Bone marrow (tissue), 2 donors: ENCODE measurements around the gene KRT83.
"Not testable (repeated sequence)": the region's sequence is repeated elsewhere in the genome, so short reads cannot be mapped to it uniquely, and the experiment has no call there.

Source experiments
- DNase-seq, 2 donors: peaks; one replicate each; lab custom pipeline; 2025; lab: John Stamatoyannopoulos, UW

The KRT83 gene

DNA sequence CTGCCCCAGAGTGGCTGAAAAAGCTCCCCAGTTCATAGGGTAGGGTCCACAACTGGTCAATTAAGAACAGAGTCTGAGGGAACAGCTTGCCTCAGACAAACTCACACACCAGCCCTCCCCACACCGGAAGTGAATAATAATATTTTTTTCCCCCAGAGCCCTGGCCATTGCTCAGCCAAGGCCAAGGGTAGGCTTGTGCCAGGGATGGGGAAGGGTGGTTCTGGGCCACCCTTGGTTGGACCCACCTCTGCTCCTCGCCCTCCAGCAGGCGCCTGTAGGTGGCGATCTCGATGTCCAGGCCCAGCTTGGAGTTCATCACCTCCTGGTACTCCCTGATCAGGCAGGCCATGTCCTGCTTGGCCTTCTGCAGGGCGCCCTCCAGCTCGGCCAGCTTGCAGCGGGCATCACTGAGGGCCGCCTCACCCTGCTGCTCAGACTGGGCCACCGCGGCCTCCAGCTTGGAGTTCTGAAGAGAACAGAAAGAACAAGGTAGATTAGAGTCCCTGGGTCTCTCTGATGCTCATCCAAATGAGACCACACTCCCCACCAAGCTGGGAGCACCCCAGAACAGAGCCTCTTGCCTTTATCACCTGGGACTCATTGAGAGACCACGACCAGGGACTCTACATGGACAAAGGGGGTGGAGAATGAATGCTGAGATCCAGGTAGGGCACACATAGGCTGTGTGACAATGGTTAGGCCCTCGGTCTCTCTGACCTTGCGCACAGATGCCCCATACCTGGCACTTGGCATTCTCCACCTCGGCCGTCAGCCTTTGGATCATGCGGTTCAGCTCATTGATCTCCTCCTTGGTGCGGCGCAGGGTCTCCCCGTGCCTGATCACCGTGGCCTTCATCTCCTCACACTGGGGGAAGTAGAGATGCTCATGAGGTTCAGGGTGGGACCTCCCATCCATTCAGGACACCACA lies 34.1 kb downstream of the KRT83 start:
- DNase-seq = not testable (repeated sequence)

DNA sequence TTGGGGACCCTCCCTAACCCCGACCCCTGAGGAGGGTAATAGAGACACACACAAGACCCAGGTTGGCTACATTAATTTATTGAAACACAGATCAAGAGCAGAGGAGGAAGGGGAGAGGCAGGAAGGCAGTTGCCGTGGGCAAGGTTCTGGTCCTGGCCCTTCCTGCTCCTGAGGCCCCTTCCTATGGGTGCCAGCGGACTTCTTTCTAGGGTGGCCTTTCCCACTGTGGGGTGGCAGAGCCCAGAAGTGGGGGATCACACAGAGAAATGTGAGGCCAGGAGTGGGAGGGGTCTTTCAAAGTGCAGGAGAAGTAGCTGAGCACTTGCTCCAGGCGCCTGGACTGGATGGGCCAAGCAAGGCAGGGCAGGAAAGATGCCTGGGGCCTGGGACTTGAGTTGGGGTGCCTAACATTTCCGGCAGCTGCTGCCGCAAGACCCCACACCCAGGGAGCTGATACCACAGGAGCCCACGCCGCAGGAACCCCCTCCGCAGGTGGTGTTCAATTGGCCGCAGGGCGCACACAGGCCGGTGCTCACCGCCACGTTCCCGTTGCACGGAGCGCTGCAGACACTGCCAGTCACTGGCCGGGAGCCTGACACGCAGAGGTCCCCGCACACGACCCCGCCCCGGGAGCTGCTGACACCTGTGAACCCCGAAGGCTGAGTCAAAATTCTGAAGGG lies 35.2 kb downstream of the KRT83 start:
- no peak for DNase-seq

DNA sequence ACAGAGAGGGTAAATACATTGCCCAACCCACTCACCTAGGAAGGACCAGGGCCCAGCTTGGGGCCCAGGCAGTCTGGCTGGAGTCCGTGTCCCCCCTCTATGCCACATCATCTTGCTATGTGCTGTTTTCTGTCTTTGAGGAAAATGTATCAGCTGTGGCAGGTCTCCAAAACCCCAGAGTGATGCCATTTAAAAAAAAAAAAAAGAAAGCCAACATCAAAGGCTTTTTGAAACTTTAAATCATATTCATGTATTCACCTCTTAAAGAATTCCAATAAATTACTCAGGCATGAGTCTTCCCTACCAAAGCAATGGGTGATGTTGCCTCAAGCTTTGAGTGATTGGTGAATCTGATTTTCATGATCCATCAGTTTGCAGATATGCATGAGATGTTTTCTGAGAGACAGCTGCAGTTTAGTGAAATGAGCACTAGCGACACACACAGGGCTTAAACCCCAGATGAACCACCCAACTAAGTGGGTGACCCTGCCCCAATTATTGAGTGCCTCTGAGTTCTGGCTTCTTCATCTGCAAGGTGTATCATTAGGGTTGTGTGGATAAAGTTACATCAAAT lies 35.9 kb downstream of the KRT83 start:
- no peak for DNase-seq

DNA sequence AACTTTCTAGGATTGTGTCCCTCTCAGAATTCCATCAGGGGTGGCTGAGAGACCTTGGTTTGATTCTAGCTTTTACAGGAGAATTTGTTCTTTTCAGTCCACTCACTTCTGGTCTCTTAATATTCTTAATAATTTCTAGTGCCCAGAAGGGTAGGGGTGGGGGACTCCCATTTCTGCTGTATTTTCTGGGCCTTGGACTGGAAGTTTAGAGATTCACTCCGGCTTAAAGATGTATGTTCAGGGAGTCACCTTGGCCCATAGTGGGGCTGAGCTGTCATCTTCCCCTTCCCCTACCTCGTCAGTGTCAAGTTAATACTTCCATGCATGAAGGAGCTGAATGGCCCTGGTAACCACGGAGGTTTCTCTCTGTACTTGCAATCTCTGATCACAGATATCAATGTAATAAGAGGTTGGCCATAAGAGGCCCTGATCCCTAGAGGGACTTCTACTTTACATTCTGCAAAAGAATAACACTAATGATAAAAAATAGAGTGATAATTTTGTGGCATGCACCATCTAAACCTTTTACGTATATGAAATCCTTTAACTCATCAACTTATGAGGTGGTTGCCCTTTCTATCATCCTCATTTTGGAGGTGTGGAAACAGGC lies 36.5 kb downstream of the KRT83 start:
- DNase-seq = no peak

DNA sequence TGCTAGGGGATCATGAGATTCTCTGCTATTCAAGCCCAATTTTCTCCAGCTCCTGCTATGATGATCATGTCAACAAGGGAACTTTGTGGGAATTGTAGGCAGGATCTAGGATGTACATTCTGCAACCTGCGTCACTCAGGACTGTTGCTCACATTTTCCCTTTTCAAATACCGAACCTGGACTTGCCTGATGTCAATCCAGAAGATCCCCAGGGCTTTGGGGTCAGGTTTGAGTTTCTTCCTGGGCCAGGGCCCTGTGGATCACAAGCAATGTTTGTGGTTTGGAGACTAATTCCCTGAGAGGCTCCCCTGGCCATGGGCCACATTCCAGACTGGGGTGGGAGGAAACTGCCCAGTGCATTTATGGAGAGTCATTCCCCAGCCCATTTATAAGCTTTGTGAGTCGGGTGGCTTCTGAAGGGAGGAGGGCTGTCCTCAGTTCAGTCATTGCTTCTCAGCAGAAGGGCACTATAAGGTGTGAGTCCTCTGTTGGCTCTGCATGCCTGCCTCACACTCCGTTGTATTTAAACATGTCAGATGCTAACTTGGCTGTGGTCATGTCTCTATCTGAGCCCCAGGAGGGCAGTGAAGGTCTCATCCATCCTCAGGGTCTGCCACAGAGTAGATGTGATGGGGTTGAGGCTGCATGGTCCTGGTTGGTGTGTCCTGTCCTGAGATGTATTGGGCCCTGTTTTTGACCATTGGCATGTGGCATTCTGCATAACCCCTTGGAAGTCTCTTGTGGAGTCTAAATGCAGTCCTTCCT lies 40.2 kb downstream of the KRT83 start:
- no peak for DNase-seq

DNA sequence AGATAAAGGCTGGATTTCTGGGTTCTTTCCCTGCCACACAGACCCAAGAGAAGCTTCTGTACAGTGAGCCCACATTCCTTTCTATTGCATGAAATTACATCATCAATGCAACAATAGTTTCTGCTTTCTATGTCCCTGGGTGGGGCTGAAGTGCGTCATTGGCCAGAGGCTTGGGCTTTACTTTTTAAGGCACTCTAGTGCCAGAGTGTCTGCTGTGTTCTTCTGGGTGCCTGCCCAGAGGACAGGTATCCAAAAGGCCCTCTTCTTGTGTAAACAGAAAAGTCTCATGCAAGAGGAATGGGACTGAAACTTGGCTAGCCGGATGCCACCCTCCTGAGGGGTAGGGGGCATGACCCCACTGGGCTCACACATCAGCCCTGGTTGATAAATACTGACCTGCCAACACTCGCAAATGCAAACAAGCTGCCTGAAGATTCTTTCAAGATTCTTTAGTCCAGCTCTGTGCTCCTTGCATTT lies 40.8 kb downstream of the KRT83 start:
- no peak for DNase-seq

DNA sequence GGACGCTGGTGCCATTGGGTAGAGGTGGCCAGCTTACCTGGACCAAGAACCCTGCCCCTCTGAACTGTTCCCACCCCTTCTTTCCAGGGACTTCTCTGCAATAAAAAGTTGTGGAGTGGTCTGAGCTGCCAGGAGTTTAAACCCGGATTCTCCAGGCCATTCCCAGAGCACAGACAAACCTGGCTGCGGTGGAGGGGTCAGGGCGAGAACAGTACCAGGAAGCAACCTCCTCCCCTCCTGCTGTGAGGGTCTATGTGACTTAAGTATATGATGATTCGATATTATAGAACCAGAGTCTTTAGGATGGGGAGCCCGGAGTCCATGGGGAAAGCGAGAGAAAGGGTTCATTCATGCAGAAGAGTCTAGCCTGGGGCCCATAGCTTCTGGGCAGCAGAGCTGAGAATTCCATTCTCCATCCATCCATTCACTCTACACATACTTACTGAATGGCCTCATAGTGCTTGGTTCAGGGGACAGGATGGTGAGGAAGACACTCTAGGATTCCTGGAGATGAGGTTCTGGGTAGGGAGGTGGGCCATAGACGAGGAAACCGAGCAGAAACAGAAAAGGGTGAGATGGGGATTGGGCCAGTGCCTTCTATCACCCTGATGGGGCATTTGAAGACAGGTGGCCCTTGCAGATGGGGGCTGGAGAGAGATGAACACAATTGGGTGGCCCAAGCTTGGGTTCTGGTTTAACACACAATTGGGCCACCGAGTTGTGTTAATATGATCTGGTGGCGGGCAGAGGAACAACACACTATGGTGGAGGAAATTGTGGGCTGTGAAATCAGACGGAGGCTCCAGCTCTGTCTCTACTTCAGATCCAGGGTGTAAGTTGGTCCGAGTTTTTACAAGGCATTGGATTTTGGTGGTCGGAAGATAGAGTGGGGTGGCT lies 41.5 kb downstream of the KRT83 start:
- DNase-seq = no peak

DNA sequence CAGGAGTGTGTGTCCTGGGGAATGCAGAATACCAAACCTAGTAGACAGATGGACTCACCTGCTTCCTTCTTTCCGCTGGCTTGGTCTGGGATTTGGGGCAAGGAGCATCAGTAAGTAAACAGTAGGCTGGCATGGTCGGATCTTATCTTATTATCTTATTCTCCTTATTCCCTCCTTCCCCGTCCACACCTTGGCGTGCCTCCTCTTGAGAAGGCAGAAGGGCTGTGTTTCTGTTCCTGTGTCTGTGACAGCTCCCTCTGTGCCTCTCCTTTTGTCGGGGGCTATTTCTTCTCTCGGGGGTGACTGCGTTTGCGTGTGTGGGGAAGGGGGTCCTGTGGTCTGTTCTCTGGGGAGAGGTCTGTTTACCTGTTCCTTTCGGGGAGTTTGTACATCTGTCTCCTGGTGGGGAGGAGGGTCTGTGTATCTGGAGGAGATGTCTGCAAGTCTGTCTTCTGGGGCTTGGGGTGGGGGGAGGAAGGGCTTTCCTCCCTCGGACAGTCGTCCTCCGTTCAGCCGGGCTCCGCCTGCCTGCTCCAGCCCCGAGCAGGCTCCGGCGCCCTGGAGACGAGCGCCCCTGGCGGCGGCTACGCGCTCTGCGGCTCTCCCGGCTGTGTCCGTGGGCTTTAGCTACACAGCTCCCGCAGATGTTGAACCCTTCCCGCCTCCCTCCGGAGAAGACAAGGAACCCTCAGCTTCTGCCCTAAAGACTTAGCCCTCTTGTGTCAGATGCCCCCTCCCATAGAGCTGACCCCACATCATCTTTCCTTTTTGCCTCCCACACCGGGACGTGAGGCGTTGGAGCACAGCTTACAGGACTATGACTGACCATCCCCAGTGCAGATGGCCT lies 42.4 kb downstream of the KRT83 start:
- peak; percentile 7 to 53 for DNase-seq

DNA sequence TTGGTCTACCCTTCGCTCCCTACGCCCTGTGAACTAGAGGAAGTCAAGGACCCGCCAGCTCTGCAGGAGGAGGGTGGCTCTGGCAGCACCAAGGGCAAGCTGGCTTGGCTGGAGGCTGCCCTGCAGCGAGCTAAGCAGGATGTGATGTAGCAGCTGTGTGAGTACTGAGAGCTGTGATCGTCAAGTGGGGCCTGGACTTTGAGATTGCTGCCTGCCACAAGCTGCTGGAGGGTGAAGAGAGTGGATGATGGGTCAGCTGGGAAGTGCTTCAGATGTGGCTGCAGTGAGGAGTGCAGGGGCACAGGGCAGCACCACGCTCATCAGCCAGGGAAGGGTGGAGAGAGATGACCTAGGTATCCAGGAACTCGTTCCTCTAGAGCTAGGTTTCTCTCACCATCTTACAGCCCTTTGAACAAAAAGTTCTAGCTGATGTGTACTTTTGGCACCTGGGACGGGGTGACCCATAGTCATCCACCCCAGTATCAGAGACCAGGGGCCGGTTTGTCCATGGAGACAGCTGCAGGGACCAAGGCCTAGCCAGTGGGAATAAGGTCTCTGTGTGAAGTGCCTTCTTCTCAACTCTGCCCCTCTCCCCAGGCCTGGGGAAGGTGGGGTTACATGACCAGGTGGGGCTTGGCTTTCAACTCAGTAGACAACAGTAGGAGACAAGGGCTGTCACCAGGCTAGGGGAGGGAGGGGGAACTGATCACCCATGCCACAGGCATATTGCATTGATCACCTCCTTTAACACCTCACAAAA lies 43.5 kb downstream of the KRT83 start:
- DNase-seq = no peak

DNA sequence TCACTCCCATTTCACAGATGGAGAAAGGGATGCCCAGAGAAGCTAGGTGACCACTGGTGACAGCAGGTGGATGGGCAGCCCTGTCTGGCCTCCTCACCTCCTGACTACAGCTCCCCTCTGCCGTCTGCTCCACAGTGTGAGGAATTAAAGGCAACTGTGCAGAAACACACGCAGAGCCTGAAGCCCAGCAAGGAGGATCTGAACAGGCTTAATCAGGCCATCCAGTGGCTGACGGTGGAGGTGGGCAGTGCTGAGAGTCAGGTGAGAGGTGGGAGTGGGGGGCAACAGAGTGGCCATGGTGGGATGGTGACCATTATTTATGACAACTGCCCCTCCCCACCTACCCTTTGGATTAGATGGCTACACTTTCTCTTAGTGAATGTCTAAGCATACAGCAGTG lies 45.5 kb downstream of the KRT83 start:
- no peak for DNase-seq

DNA sequence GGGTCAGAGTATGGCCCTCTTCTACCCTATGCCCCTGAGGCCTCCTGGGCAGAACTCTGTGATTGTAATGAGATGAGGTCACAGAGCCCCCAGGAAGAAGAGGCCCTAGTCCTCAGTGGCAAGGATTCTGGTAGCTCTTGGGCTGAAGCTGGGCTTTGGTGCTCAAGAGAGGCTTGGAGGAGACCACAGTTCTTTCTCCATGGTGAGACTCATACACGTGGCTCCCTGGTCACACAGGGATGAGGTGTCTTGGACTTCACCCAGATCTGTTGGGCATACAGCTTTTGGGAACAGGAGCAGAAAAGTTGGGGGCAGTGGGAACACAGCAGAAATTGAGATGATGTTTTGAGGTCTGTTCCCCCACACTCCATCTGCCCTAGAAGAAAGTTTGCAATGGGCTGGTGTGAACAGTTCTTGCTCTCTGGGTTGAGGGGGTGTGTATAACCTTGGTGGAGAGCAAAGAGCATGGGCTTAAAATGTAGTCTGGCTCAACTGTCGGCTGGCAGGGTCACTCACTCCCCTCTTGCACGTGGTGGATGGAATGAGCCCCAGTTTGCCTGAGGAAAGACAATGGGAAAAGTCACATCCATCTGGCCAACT lies 46.6 kb downstream of the KRT83 start, which contains the start of gene KRT86:
Gene KRT86 (plus strand): TSS at position 125 of the 600 bp plus-strand sequence. CDS start 27,272 bp downstream, outside the sequence.
- no peak for DNase-seq

DNA sequence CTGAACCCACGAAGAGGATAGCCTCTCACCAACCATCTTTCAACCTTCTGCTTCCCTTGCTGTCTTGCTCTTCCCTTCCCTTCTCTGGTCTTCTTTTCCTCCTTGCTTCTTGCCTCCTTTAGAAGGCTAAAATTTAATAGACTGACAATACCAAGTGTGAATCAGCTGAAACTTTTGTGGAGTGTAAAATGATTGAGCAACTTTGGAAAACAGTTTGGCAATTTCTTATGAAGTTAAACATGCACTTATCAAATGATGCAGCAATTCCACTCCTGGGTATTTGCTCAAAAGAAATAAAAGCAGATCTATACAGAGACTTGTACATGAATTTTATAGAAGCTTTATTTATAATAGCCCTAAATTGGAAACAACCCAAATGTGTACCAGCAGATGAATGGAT lies 50.0 kb downstream of the KRT83 start:
- no peak for DNase-seq

DNA sequence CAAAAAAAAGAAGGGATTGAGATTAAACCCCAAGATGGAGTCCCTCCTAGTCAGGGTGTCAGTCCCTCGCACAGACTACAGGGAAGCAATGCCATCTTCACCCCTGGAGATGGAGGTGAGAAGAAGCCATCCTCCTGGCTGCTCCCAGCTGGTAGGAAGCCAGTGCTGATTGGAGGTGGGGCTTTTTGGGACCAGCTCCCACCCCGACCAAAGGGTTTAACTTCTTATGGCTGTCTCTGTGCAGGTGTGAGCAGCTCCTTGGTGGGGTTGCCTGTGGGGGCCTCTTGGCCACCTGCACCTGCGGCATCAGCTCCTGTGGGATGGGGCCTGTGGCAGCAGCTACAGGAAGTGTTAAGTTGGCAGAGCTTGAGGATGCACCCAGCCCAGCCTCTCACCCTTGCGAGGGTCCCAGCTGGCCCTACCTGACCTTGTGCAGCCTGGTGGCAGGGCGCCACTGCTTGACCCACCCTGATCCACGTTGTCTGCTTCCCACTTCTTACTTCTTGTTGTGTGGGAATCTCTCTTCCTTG lies 50.6 kb downstream of the KRT83 start:
- no peak for DNase-seq

DNA sequence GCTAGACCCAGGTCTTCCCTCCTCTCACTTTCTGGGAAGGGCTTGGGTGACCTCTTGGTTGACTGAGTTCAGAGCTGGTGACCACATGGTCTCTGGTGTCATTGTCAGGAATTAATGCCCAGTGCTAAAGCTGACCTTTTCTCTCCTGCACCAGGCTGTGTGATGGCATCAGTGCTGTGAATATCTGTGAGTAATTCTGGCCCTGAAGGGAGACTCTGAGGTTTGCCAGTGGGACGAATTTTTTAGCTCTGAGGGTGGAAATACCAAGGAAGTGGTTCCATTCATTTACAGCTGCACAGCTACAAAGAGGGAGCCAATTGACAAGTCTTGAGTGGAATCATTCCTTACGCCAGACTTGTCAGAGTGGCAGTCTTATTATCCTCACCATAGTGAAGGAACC lies 53.0 kb downstream of the KRT83 start:
- DNase-seq = no peak

DNA sequence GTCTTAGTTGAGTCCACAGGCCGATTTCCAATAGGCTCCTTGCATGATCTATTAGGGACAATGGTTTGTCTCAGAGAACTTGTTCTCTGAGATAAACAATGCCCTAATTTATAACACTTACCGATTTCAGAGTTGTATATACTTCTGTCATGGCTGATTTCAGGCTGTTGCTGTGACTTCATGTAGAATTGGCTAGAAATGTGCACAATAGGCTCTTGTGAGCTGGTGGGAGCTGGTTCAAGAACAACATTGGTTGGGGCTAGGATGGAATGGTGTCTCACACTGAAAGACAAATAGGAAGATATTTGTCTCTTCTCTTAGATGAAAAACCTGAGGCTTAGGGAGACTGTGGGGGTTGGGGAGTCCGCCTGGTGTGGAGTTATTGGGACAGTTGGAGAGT lies 53.5 kb downstream of the KRT83 start:
- DNase-seq = no peak

DNA sequence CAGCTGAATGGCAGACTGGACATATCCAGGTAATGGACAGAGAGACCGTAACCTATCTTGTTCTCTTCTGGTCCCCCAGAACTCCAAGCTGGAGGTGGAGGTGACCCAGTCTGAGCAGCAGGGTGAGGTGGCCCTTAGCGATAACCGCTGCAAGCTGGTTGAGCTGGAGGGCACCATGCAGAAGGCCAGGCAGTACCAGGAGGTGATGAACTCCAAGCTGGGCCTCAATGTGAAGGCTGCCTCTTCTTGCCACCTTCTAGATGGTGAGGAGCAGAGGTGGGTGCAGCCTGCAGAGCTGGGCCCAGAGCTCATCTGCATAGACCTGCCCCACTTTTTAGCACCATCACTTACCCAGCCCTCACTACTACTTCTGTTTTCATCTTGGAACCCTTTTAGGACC lies 53.9 kb downstream of the KRT83 start:
- no peak for DNase-seq

DNA sequence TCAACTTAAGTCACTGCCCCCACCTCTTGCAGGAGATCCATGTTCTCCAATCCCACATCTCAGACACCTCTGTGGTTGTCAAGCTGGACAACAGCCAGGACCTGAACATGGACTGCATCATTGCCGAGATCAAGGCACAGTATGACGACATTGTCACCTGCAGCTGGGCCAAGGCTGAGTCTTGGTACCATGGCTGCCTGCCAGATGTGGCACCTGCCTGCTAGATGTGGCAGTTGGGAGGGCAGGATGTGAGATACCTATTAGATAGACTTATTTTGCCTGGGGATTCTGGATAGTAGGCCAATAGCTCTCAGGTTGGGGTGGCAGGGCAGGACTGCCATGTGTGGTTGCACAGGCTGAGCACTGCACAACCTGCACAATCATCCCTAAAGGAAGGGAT lies 54.7 kb downstream of the KRT83 start:
- no peak for DNase-seq

DNA sequence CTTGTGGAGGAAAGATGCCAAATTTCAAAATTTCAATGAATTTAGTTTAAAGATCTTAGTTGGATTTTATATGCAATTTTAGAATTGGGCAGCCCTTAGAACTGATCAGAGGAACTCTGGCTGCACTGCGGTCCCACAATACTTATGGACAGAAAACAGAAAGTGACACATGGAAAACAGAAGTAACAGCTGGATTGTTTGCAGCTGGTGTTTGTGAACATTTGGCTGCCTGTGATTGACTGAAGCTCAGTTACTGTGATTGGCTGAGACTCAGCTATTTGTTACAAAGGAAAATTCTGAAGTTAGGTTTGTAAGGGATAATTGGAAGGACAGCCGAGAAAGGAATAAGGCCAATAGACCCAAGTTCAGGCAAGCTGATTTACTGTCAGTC lies 56.8 kb downstream of the KRT83 start:
- DNase-seq = no peak
